GM23338 (cell line): Measurements from ENCODE around the gene PDGFRB. TPM values are rescaled to one million over a fixed set of nuclear protein-coding genes. Genes with fewer than 3 reads are reported as not detected.

Source experiments
- ATAC-seq: fragments of 200-7000 bp; cut with Tn5 transposase; 3 replicates; pipeline ENCODE4 v1.9.1; 2020
- DNase-seq: peaks from one replicate; pipeline ENCODE4 v3.0.0-alpha.2; 2015; ENCODE audit warnings: low spot score
- H2AFZ ChIP-seq: fragments of 200-600 bp; sonication (generic); 2 replicates; pipeline ENCODE4 v1.8.0; 2016; ENCODE audit warnings: antibody characterized with exemption, mild to moderate bottlenecking, moderate library complexity
- H3F3A ChIP-seq: fragments of 200-600 bp; sonication (generic); replicated peaks from 2 replicates; pipeline ENCODE4 v1.8.0; 2017; ENCODE audit warnings: antibody characterized with exemption, mixed run types, low read depth
- H3K27ac ChIP-seq: fragments of 200-600 bp; sonication (generic); 2 replicates; pipeline ENCODE4 v1.6.1; 2016; ENCODE audit warnings: low read depth
- H3K27me3 ChIP-seq: fragments of 200-600 bp; sonication (generic); 2 replicates; pipeline ENCODE4 v1.8.0; 2016; ENCODE audit warnings: mild to moderate bottlenecking, mixed run types, moderate library complexity; ENCODE audit not compliant: insufficient read depth
- H3K36me3 ChIP-seq: fragments of 200-600 bp; sonication (generic); 2 replicates; pipeline ENCODE4 v1.8.0; 2016; ENCODE audit warnings: mild to moderate bottlenecking; ENCODE audit not compliant: insufficient read depth
- H3K4me1 ChIP-seq: fragments of 200-600 bp; sonication (generic); 2 replicates; pipeline ENCODE4 v1.8.0; 2016; ENCODE audit warnings: mild to moderate bottlenecking, moderate library complexity; ENCODE audit not compliant: insufficient read depth
- H3K4me2 ChIP-seq: fragments of 200-600 bp; sonication (generic); 2 replicates; pipeline ENCODE4 v1.7.1; 2017; ENCODE audit warnings: mixed run types
- H3K4me3 ChIP-seq: fragments of 200-600 bp; sonication (generic); 2 replicates; pipeline ENCODE4 v1.6.1; 2016; ENCODE audit warnings: mixed run types
- H3K79me2 ChIP-seq: fragments of 200-600 bp; sonication (generic); replicated peaks from 2 replicates; pipeline ENCODE4 v1.8.0; 2017; ENCODE audit warnings: mild to moderate bottlenecking; ENCODE audit not compliant: insufficient read depth
- H3K9me2 ChIP-seq: fragments of 200-600 bp; sonication (generic); 2 replicates; pipeline ENCODE4 v1.8.0; 2017; ENCODE audit not compliant: insufficient read depth
- H4K20me1 ChIP-seq: fragments of 200-600 bp; sonication (generic); replicated peaks from 2 replicates; pipeline ENCODE4 v1.8.0; 2017; ENCODE audit warnings: mild to moderate bottlenecking; ENCODE audit not compliant: insufficient read depth
- H3K27ac Mint-ChIP-seq: 2 replicates; pipeline ENCODE4 v1.8.0; 2020; ENCODE audit warnings: inconsistent platforms, mild to moderate bottlenecking, moderate library complexity, mixed read lengths
- H3K27me3 Mint-ChIP-seq: 3 replicates; pipeline ENCODE4 v1.8.0; 2022; ENCODE audit warnings: low read depth, mild to moderate bottlenecking, moderate library complexity, mixed read lengths, inconsistent platforms; ENCODE audit not compliant: insufficient read depth, poor library complexity
- H3K36me3 Mint-ChIP-seq: 3 replicates; pipeline ENCODE4 v1.8.0; 2021; ENCODE audit warnings: low read depth, mild to moderate bottlenecking, inconsistent platforms, moderate library complexity, mixed read lengths
- H3K4me1 Mint-ChIP-seq: 3 replicates; pipeline ENCODE4 v1.8.0; 2020; ENCODE audit warnings: mild to moderate bottlenecking, inconsistent platforms, mixed read lengths
- H3K4me3 Mint-ChIP-seq: 3 replicates; pipeline ENCODE4 v1.8.0; 2021; ENCODE audit warnings: moderate library complexity, mild to moderate bottlenecking, inconsistent platforms, mixed read lengths
- H3K9me3 Mint-ChIP-seq: 3 replicates; pipeline ENCODE4 v1.8.0; 2020; ENCODE audit warnings: moderate library complexity, mild to moderate bottlenecking, inconsistent platforms, mixed read lengths
- CTCF ChIP-seq, 2 experiments: fragments of 200-600 bp in 1 of 2; sonication (generic) in 1 of 2; conservative IDR thresholded peaks; 2 replicates each; pipeline versions ENCODE4 v1.5.1 to v1.6.1; 2016 to 2017; ENCODE audit warnings: antibody characterized with exemption in 2 of 2, low read depth in 2 of 2, mild to moderate bottlenecking in 2 of 2, moderate library complexity in 1 of 2
- ETS1 ChIP-seq: IDR thresholded peaks from 2 replicates; pipeline ENCODE4 v1.6.1; 2016; ENCODE audit warnings: antibody characterized with exemption
- JUNB ChIP-seq: IDR thresholded peaks from one replicate; pipeline ENCODE4 v1.6.1; 2016; ENCODE audit warnings: antibody characterized with exemption; ENCODE audit not compliant: unreplicated experiment
- POLR2AphosphoS5 ChIP-seq: IDR thresholded peaks from 2 replicates; pipeline ENCODE4 v1.6.1; 2016; ENCODE audit warnings: antibody characterized with exemption, low read depth
- REST ChIP-seq: IDR thresholded peaks from one replicate; pipeline ENCODE4 v1.6.1; 2018; ENCODE audit warnings: antibody characterized with exemption; ENCODE audit not compliant: unreplicated experiment
- STAT1 ChIP-seq: IDR thresholded peaks from one replicate; pipeline ENCODE4 v1.6.1; 2016; ENCODE audit warnings: antibody characterized with exemption; ENCODE audit not compliant: unreplicated experiment
- ZNF114 ChIP-seq: fragments of 250-450 bp; sonication (Bioruptor Pico); IDR thresholded peaks from 2 replicates; pipeline ENCODE4 v1.5.0; 2020; ENCODE audit warnings: mild to moderate bottlenecking, moderate library complexity
- ZNF331 ChIP-seq: fragments of 250-450 bp; sonication (Bioruptor Pico); IDR thresholded peaks from 2 replicates; pipeline ENCODE4 v1.5.0; 2020; ENCODE audit warnings: low read depth, mild to moderate bottlenecking, moderate library complexity
- ZNF462 ChIP-seq: fragments of 250-450 bp; sonication (Bioruptor Pico); IDR thresholded peaks from 2 replicates; pipeline ENCODE4 v1.5.0; 2020; ENCODE audit warnings: mild to moderate bottlenecking, moderate library complexity
- polyA plus RNA-seq: library from polyadenylated mRNA; unstranded; fragments of >200 nt; fragmentation: Nextera tagmentation; extraction: Ambion mirVana; gene quantifications from 2 replicates; pipeline ENCODE4 v1.2.1, GENCODE V29; 2016
- total RNA-seq: library from RNA; depleted of rRNA; stranded (reverse); fragments of >200 nt; shearing (Covaris generic); gene quantifications from 2 replicates; pipeline ENCODE4 v1.2.3, GENCODE V29; 2014

Gene PDGFRB
- total and polyA plus RNA-seq, 2 experiments from 2014 or later = 4.5 to 11.3 TPM

GRCh38 chr5:150157168-150157567 is 1.5 kb upstream of the PDGFRB start:
- no peak overlapping the region for H3K4me3 Mint-ChIP-seq
- Histone ChIP-seq H3K79me2 (no peaks in the 10 kb centered on the region), H3K4me1 (peaks cover 25% of the 10 kb centered on the region), H2AFZ (no peak overlapping the region), H3K27ac (no peak overlapping the region), H3K9me2 (no peaks in the 10 kb centered on the region), H3K4me2 (no peak overlapping the region), H3F3A (0 out of 2 replicates have a peak, but pooled peaks cover 4% of the 10 kb centered on the region), H3K4me3 (no peak overlapping the region), H4K20me1 (no peaks in the 10 kb centered on the region), H3K27me3 (no peaks in the 10 kb centered on the region), H3K36me3 (no peaks in the 10 kb centered on the region)
- TF ChIP-seq ZNF331 (CRISPR knock-in tag) (no peak), CTCF (conservative IDR thresholded peaks at IDR 0.05; ENCODE audit: low read depth in 2 of 2) (no peak), REST (no peak), STAT1 (no peak), ZNF462 (CRISPR knock-in tag) (no peak), JUNB (no peak), ZNF114 (CRISPR knock-in tag) (no peak), ETS1 (no peak), POLR2AphosphoS5 (no peak)
- no peaks in the 10 kb centered on the region for H3K9me3 Mint-ChIP-seq
- no peaks in the 10 kb centered on the region for H3K36me3 Mint-ChIP-seq
- H3K27ac Mint-ChIP-seq = no peak overlapping the region
- ATAC-seq (no peak), DNase-seq (no peak)
- peaks cover 34% of the 10 kb centered on the region for H3K4me1 Mint-ChIP-seq
- peaks cover 15% of the 10 kb centered on the region for H3K27me3 Mint-ChIP-seq
